ENCODE results near the gene PAWR.

DNA sequence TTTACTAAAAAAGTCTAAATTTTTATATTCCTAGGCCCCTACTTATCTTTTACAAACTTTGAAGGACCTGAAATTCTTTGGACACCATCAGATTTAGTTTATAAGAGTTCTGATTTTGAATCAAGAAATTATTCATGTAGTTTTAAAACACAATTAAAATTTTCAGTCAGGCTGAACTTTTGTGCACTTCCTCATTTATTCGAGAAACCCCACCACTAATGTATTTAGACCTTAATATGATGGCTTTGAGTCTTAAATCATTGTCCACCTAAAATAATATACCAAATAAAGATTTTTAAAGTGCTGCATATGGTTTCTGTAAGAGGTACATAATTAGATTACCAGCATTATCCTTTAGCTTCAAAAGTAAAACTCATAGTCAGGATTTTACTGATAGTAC lies 103.4 kb downstream of the PAWR start:
- TF ChIP-seq, protein P1, sequence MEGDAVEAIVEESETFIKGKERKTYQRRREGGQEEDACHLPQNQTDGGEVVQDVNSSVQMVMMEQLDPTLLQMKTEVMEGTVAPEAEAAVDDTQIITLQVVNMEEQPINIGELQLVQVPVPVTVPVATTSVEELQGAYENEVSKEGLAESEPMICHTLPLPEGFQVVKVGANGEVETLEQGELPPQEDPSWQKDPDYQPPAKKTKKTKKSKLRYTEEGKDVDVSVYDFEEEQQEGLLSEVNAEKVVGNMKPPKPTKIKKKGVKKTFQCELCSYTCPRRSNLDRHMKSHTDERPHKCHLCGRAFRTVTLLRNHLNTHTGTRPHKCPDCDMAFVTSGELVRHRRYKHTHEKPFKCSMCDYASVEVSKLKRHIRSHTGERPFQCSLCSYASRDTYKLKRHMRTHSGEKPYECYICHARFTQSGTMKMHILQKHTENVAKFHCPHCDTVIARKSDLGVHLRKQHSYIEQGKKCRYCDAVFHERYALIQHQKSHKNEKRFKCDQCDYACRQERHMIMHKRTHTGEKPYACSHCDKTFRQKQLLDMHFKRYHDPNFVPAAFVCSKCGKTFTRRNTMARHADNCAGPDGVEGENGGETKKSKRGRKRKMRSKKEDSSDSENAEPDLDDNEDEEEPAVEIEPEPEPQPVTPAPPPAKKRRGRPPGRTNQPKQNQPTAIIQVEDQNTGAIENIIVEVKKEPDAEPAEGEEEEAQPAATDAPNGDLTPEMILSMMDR (conservative IDR thresholded peaks at IDR 0.05; ENCODE audit: low read depth, low read length), result no peak
- TF ChIP-seq EZH2 (IDR thresholded peaks at IDR 0.05; ENCODE audit: borderline replicate concordance, low read depth, low read length, poor library complexity, severe bottlenecking), result no peak

All from A673 (cell line).